ENCODE measurements around the gene EBPL.
A peak's percentile ranks its signal among the peaks of the same experiment; 100 is the strongest.

GRCh38 chr13:49669735-49670309 is 21.5 kb downstream of the EBPL start:
- TF ChIP-seq, protein P1, sequence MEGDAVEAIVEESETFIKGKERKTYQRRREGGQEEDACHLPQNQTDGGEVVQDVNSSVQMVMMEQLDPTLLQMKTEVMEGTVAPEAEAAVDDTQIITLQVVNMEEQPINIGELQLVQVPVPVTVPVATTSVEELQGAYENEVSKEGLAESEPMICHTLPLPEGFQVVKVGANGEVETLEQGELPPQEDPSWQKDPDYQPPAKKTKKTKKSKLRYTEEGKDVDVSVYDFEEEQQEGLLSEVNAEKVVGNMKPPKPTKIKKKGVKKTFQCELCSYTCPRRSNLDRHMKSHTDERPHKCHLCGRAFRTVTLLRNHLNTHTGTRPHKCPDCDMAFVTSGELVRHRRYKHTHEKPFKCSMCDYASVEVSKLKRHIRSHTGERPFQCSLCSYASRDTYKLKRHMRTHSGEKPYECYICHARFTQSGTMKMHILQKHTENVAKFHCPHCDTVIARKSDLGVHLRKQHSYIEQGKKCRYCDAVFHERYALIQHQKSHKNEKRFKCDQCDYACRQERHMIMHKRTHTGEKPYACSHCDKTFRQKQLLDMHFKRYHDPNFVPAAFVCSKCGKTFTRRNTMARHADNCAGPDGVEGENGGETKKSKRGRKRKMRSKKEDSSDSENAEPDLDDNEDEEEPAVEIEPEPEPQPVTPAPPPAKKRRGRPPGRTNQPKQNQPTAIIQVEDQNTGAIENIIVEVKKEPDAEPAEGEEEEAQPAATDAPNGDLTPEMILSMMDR (IDR thresholded peaks at IDR 0.05) = peak; percentile 33 to 86 (median 66)
- no peak for TF ChIP-seq POLR2A (IDR thresholded peaks at IDR 0.05)
